ENCODE measurements around the gene MAPK14. TPM values are rescaled to one million over a fixed set of nuclear protein-coding genes. Genes with fewer than 3 reads are reported as not detected.
"Not testable (repeated sequence)": the region's sequence is repeated elsewhere in the genome, so short reads cannot be mapped to it uniquely, and the experiment has no call there.

Gene MAPK14
- total RNA-seq, 1 donor from 2014 or later: 73.2 TPM

DNA sequence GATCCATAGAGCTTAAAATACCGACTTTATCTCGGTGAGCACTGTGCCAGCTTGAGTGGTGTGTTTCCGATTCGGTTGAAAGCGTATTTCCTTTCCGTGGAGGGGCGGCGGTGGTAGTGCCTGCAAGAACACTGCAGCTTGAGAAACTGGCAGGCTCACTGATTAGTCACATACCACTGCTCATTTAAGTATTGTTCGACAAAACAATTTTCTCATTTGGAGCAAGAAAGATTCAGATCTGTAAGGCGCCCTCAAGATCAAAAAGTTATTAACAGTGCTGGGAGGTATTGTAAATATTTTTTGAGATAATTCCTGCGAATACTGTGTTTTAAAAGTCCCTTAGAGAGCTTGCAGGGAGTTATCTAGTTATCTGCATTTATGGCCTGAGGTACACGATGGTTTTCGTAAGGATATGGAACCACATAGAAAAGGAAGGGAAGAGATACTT is 1.3 kb downstream of the MAPK14 start:
- Mint-ChIP-seq H3K36me3 (ENCODE audit: low read depth, unreplicated experiment) (peaks cover 5% of the 10 kb centered on the region), H3K9me3 (ENCODE audit: unreplicated experiment) (no peaks in the 10 kb centered on the region), H3K4me1 (ENCODE audit: unreplicated experiment) (peaks cover 46% of the 10 kb centered on the region), H3K4me3 (ENCODE audit: unreplicated experiment) (peak overlapping the region; percentile 97), H3K27ac (ENCODE audit: unreplicated experiment) (peak overlapping the region; percentile 96), H3K27me3 (ENCODE audit: unreplicated experiment) (no peaks in the 10 kb centered on the region)
- DNase-seq (ENCODE audit: low spot score): peak; percentile 57
- TF ChIP-seq, protein P1, sequence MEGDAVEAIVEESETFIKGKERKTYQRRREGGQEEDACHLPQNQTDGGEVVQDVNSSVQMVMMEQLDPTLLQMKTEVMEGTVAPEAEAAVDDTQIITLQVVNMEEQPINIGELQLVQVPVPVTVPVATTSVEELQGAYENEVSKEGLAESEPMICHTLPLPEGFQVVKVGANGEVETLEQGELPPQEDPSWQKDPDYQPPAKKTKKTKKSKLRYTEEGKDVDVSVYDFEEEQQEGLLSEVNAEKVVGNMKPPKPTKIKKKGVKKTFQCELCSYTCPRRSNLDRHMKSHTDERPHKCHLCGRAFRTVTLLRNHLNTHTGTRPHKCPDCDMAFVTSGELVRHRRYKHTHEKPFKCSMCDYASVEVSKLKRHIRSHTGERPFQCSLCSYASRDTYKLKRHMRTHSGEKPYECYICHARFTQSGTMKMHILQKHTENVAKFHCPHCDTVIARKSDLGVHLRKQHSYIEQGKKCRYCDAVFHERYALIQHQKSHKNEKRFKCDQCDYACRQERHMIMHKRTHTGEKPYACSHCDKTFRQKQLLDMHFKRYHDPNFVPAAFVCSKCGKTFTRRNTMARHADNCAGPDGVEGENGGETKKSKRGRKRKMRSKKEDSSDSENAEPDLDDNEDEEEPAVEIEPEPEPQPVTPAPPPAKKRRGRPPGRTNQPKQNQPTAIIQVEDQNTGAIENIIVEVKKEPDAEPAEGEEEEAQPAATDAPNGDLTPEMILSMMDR (IDR thresholded peaks at IDR 0.05; ENCODE audit: unreplicated experiment): no peak

DNA sequence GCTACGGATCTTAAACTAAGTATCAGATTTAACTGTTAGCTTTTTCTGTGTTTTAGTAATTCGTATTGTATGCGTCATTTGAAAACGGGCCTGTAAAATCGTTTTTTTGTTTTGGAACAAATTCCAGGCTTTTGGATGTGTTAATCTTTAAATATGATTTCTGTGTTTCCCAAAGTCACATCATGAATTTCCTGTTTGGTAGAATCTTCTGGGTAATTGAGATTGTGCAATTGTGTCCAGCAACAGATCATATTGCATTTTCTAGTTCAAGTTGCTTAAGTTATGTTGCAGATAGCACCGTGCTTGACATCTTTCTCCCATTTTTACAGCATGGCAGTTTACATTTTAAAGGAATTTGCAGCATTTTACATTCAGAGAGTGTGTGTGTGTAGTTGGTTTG is 1.9 kb downstream of the MAPK14 start:
- peaks cover 45% of the 10 kb centered on the region for H3K4me1 Mint-ChIP-seq (ENCODE audit: unreplicated experiment)
- TF ChIP-seq, protein P1 (IDR thresholded peaks at IDR 0.05; ENCODE audit: unreplicated experiment): no peak
- H3K36me3 Mint-ChIP-seq (ENCODE audit: low read depth, unreplicated experiment): peaks cover 5% of the 10 kb centered on the region
- H3K9me3 Mint-ChIP-seq (ENCODE audit: unreplicated experiment): no peaks in the 10 kb centered on the region
- peak overlapping the region; percentile 96 for H3K27ac Mint-ChIP-seq (ENCODE audit: unreplicated experiment)
- H3K27me3 Mint-ChIP-seq (ENCODE audit: unreplicated experiment): no peaks in the 10 kb centered on the region
- no peak for DNase-seq (ENCODE audit: low spot score)
- H3K4me3 Mint-ChIP-seq (ENCODE audit: unreplicated experiment): peak overlapping the region; percentile 97

DNA sequence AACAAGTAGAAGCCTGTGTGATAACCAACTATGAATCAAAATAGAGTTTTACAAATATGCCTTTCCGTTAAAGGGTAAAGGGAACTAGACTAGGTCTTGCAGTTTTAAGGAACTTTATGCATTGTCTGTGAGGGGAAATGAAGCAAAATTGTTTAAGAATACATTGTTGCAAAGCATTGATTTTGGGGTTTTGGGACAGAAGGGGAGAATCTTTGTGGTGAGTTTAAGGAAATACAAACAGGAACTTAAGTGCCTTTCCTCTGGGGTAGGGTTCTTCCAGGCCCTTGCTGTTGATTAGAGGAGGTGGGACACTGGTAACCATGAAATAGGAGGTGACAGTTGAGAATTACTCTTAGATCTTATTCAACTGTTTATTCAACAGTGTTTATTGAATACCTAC is 4.7 kb downstream of the MAPK14 start:
- H3K4me3 Mint-ChIP-seq (ENCODE audit: unreplicated experiment): peak overlapping the region; percentile 64
- DNase-seq (ENCODE audit: low spot score): no peak
- H3K9me3 Mint-ChIP-seq (ENCODE audit: unreplicated experiment): no peaks in the 10 kb centered on the region
- peaks cover 35% of the 10 kb centered on the region for H3K4me1 Mint-ChIP-seq (ENCODE audit: unreplicated experiment)
- H3K36me3 Mint-ChIP-seq (ENCODE audit: low read depth, unreplicated experiment): peaks cover 9% of the 10 kb centered on the region
- TF ChIP-seq, protein P1 (IDR thresholded peaks at IDR 0.05; ENCODE audit: unreplicated experiment): no peak
- H3K27me3 Mint-ChIP-seq (ENCODE audit: unreplicated experiment): no peaks in the 10 kb centered on the region
- peak overlapping the region; percentile 94 for H3K27ac Mint-ChIP-seq (ENCODE audit: unreplicated experiment)

DNA sequence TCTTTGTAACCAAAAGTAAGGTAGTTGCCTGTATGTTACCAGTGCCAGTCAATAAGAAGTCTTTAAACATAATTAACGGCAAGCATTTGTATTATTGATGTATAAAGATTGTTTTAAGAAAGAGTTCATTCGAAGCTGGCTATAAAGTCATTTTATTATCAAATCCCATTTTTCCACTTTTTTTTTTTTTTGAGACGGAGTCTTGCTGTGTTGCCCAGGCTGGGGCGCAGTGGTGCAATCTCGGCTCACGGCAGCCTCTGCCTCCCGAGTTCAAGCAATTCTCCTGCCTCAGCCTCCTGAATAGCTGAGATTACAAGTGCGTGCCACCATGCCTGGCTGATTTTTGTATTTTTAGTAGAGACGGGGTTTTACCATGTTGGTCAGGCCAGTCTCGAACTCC is 5.5 kb downstream of the MAPK14 start:
- Mint-ChIP-seq H3K27ac (ENCODE audit: unreplicated experiment) (peak overlapping the region; percentile 42), H3K4me1 (ENCODE audit: unreplicated experiment) (peaks cover 42% of the 10 kb centered on the region)
- not testable (repeated sequence) for H3K36me3 Mint-ChIP-seq (ENCODE audit: low read depth, unreplicated experiment); H3K27me3 Mint-ChIP-seq (ENCODE audit: unreplicated experiment); H3K9me3 Mint-ChIP-seq (ENCODE audit: unreplicated experiment); H3K4me3 Mint-ChIP-seq (ENCODE audit: unreplicated experiment); DNase-seq (ENCODE audit: low spot score)

DNA sequence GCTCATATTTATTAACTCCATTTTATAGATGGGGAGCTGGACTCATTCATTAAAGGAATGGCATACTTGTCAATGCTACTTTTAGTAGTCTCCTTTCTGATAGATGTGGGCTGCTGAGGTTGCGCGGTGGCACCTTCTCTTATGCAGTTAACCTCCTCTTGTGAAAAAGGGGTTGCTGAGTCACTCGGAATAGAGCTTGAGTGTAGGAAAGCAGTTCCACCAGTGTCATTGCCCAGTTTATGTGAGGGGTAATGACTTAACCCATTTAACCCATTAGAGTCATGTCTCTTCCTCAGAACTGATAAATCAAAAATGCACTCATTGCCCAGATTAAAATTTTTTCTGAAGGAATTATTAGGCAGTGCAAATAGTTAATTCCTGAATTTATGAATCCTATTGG is 6.3 kb downstream of the MAPK14 start:
- H3K4me1 Mint-ChIP-seq (ENCODE audit: unreplicated experiment): peaks cover 50% of the 10 kb centered on the region
- H3K27ac Mint-ChIP-seq (ENCODE audit: unreplicated experiment): no peak overlapping the region
- TF ChIP-seq, protein P1 (IDR thresholded peaks at IDR 0.05; ENCODE audit: unreplicated experiment): no peak
- no peak for DNase-seq (ENCODE audit: low spot score)
- H3K27me3 Mint-ChIP-seq (ENCODE audit: unreplicated experiment): no peaks in the 10 kb centered on the region
- H3K9me3 Mint-ChIP-seq (ENCODE audit: unreplicated experiment): no peaks in the 10 kb centered on the region
- H3K36me3 Mint-ChIP-seq (ENCODE audit: low read depth, unreplicated experiment): peaks cover 6% of the 10 kb centered on the region
- H3K4me3 Mint-ChIP-seq (ENCODE audit: unreplicated experiment): no peak overlapping the region
